HG03135 (cell line): ENCODE results near the gene DNAH12.
"Not testable (repeated sequence)": the region's sequence is repeated elsewhere in the genome, so short reads cannot be mapped to it uniquely, and the experiment has no call there.

Experiments used
- ATAC-seq: cut with Tn5 transposase; IDR thresholded peaks from one replicate; pipeline ENCODE4 v1.9.1; 2021; ENCODE audit warnings: mild to moderate bottlenecking, moderate library complexity; ENCODE audit not compliant: unreplicated experiment

The DNAH12 gene

DNA sequence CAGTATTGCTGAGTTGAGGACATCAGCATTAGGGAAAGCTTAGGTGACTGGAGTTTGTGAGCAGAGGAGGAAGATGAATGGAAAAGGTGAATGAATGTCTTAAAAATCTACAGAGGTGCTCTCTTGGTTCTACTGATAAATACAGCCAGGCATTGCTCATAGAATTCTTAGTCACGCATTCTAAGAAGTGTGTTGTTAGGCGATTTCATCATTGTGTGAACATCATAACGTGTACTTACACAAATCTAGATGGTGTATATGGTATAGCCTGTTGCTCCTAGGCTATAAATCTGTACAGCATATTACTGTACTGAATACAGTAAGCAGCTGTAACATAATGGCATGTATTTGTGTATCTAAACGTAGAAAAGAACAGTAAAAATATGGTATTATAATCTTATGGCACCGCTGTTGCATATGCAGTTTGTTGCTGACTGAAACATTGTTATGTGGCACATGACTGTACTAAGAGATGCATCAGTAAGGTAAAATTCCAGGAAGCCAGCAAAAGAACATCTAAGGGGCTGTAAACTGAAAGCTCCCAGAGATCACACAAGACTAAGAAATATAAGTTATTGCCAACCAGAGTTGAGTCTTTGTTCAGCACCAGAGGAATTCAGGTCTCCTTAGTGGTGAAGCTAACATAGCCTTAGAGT is 208.7 kb downstream of the DNAH12 start:
- no peak for ATAC-seq

- no peak for ATAC-seq
These were observed 213.0 kb downstream of the DNAH12 start for GRCh38 chr3:57331078-57331610.

DNA sequence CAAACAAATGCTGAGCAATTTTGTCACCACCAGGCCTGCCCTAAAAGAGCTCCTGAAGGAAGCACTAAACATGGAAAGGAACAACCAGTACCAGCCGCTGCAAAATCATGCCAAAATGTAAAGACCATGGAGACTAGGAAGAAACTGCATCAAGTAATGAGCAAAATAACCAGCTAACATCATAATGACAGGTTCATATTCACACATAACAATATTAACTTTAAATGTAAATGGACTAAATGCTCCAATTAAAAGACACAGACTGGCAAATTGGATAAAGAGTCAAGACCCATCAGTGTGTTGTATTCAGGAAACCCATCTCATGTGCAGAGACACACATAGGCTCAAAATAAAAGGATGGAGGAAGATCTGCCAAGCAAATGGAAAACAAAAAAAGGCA is 217.6 kb downstream of the DNAH12 start:
- ATAC-seq = not testable (repeated sequence)

DNA sequence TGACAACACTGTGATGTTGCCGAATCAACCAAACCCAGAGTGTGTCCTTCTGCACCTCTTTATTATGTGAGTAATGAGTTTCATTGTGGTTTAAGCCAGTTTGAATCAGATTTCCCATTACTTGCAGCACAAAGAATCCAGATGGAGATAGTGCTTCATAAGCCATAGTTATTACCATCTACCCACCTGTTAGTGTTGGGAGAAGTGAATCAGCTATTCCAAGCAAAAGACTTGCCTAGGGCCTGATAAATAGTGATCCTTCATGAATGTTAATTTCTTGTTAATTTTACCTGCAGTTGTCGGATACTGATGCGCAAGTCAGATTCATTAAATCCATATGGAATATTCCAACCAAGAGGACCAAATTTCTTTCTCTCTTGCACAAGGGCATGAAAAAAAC is 229.9 kb downstream of the DNAH12 start:
- no peak for ATAC-seq

- no peak for ATAC-seq
These were observed 234.3 kb downstream of the DNAH12 start for GRCh38 chr3:57309769-57310360.

DNA sequence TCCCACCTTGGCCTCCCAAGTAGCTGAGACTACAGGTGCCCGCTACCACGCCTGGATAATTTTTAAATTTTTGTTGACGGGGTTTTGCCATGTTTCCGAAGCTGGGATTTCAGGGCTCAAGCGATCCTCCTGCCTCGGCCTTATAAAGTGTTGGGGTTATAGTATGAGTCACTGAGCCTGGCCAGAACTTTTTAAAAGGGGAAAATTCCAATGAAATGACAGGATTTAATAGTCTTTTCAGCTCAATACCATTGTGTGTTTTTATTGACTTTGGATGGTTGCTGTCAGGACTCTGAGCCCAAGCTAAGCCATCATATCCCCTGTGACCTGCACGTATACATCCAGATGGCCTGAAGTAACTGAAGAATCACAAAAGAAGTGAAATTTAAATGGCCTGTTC is 240.6 kb downstream of the DNAH12 start:
- ATAC-seq = not testable (repeated sequence)

DNA sequence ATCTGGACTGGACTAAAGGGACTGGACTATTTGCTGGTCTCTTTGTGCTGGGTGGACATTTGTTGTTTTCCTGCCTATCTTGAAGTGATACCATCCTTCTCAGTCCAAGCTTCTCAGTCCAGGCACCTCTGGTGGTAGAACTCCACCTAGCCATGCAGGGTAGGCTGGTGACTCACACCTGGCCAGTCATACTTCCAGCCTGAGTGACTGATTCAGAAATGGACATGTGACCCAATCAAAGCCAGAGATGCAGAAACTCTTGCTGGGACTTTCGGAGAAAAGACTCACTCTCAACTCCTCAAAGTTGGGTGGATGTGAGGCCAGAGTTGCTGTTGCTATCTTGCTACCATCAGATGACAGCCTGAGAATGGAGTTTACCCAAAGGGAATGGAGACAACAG is 246.1 kb downstream of the DNAH12 start:
- ATAC-seq = no peak

DNA sequence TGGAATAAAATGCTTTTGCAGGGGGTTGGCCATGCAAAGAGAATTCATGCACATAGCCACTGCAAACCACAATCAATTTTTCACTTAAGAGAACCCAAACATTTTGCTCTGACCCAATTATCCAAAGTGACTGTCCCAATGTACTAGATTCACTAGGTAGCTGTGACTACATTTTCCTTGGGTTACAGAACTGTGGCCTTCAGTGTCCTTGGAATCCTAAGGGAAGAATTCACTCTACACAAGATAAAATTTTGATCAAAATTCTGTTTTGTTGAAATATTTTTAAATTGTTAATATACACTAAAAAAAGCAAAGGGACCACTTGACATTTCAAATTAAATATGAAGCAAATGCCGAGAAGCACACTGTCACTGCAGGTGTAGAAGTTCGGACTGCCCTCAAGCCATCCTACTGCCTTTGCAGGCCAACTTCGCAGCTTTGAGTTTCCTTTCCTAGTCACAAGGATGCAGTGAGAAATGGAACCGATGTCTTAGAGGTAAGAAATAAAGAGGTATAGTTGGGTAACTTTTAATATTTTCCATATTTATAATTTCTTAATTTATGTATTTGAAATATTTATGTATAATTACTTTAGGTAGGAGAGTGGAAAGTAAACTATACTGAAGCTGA is 251.1 kb downstream of the DNAH12 start:
- no peak for ATAC-seq

- ATAC-seq = no peak
These were observed 251.8 kb downstream of the DNAH12 start, which contains the start of gene ASB14 for GRCh38 chr3:57292159-57292896. Gene ASB14, minus strand, starts transcription at chr3:57292685. Its CDS starts 652 bp downstream, at chr3:57292033.

DNA sequence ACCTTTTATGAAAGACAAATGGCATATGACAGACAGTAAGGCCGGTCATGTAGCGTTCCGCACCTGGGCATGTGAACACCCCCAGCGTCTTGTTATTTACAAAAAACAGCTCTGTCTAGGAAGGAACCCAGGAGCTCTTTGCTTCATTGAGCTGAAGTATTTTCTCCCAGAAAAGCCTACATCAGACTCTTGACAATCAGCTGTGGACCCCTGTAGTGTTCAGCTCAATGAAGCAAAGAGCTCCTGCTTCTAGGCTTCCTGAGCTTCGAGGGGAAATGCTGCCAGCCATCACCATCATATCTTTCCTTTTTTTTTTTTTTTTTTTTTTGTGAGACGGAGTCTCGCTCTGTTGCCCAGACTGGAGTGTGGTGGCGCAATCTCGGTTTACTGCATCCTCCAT is 255.7 kb downstream of the DNAH12 start:
- no peak for ATAC-seq

DNA sequence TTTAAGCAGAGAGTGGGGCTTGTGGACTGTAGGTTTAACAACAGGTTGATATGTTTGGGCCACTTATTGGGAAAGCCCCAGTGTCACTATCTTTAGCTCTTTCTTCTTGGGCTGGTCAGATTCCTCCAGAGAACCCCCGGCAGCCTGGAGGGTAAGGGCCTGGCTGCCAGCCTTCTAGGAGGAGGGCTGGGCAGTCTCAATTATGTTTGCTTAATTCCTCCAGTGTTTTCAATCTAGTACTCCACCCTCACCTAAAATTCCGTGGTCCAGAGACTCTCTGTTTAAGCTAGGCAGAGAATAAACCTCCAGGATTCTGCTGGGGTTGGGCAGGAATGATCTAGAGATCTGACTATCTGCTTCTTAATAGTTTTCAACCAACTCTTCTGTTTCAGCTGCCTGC is 256.9 kb downstream of the DNAH12 start:
- no peak for ATAC-seq

GRCh38 chr3:57283334-57283733 is 260.8 kb downstream of the DNAH12 start:
- no peak for ATAC-seq

DNA sequence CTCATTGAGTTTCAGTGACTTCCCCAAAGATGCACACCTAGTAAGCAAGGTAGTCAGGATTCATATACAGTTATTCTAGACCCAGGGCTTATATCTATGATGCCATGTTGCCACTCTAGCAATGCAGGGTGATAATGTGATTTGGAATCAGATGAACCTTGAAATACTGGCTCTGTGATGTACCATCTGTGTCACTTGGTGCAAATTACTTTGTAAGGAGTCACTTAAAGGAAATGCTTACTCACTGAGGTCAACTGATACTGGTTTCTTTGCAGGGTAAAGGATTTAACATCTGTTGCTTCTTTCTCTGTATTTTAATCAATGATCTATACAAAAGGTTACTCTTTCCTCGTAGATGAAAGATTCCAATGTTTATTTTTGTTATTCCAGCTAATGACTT is 262.4 kb downstream of the DNAH12 start:
- no peak for ATAC-seq

GRCh38 chr3:57279685-57280084 is 264.5 kb downstream of the DNAH12 start:
- ATAC-seq = no peak

GRCh38 chr3:57278237-57278636 is 265.9 kb downstream of the DNAH12 start:
- no peak for ATAC-seq

GRCh38 chr3:57275393-57275792 is 268.8 kb downstream of the DNAH12 start:
- no peak for ATAC-seq

DNA sequence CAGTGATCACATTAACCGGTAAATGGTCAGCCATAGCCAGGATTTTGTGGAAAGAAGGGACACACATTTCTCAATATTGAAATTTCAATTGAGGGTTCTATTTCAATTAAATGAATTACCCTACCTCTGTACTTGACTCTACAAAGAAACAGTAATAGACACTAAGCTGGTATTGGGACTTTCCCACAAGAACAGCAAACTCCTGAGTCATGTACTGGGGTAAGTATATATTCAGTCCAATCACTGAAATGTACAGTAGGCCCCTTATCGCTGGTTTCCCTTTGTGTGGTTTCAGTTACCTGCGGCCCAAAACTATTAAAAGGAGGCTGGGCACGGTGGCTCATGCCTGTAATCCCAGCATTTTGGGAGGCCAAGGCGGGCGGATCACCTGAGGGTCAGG is 269.3 kb downstream of the DNAH12 start:
- ATAC-seq = no peak

DNA sequence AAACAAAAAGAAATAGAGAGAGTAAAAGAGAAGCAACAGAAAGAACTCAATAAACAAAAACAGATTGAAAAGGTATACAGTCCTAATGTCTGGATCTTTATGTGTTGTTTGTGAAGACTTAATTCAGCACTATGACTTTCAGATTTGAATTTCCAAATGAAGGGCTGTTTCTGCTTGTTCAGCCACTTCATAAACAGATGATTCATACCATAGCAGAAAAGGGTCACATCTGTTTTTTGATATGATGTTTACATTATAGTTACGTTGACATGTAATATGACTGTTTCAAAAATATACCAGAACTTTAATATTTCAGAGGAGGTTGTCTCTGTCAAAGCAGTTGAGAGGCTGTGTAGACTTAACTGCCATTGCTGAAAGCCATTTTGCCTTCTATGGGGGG is 275.7 kb downstream of the DNAH12 start:
- no peak for ATAC-seq

DNA sequence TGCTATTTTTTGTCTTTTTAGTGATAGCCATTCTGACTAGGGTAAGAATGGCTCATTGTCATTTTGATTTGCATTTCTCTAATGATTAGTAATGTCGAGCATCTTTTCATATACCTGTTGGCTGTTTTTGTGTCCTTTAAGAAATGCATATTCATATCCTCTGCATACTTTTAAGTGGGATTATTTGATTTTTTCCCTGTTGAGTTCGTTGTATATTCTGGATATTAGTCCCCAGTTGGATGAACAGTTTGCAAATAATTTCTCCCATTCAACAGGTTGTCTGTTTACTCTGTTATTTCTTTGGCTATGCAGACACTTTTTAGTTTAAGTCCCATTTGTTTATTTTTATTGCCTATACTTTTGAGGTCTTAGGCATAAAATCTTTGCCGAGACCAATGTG is 282.2 kb downstream of the DNAH12 start:
- no peak for ATAC-seq

GRCh38 chr3:57261119-57261518 is 283.0 kb downstream of the DNAH12 start:
- ATAC-seq = no peak

- no peak for ATAC-seq
These were observed 286.5 kb downstream of the DNAH12 start for GRCh38 chr3:57257678-57258077.
